Suprapubic skin (tissue), 2 donors: ENCODE results near the gene TDO2.

Experiments used
- EP300 ChIP-seq: sonication (generic); formaldehyde crosslinking; IDR thresholded peaks from one replicate; pipeline ENCODE4 v1.6.1; 2017; ENCODE audit warnings: antibody characterized with exemption
- POLR2A ChIP-seq, 2 donors: fragments of 450-650 bp; IDR thresholded peaks; one replicate each; pipeline ENCODE4 v1.6.1; 2017; ENCODE audit warnings: antibody characterized with exemption in 2 of 2, mild to moderate bottlenecking in 2 of 2, moderate library complexity in 2 of 2

GRCh38 chr4:155961575-155961974 lies 58.1 kb downstream of the TDO2 start:
- TF ChIP-seq EP300 (no peak), POLR2A (IDR thresholded peaks at IDR 0.05) (no peak)
